Heart left ventricle (tissue), 16 donors: ENCODE results near the gene RBM10. TPM values are rescaled to one million over a fixed set of nuclear protein-coding genes. Genes with fewer than 3 reads are reported as not detected.

Source experiments
- ATAC-seq, 4 donors: fragments of 200-7000 bp; cut with Tn5 transposase; one replicate each; pipeline ENCODE4 v1.9.1; 2020 to 2022; ENCODE audit warnings: moderate library complexity in 4 of 4, mild to moderate bottlenecking in 3 of 4, moderate number of reproducible peaks in 1 of 4
- DNase-seq, 5 donors: peaks; one replicate each; pipeline ENCODE4 v3.0.0-alpha.2; 2020
- H3K27ac ChIP-seq, 12 donors: fragments of 200-600 bp; sonication (generic) in 4 of 12; one replicate each; pipeline versions ENCODE4 v1.5.0 to v1.8.0; 2016 to 2022; ENCODE audit warnings: mild to moderate bottlenecking in 2 of 12
- H3K27me3 ChIP-seq, 9 donors: fragments of 200-600 bp; sonication (generic) in 2 of 9; one replicate each; pipeline versions ENCODE4 v1.5.1 to v1.8.0; 2016 to 2022; ENCODE audit warnings: mild to moderate bottlenecking in 3 of 9
- H3K36me3 ChIP-seq, 9 donors: fragments of 200-600 bp; sonication (generic) in 2 of 9; one replicate each; pipeline versions ENCODE4 v1.5.0 to v1.8.0; 2018 to 2022; ENCODE audit warnings: mild to moderate bottlenecking in 2 of 9
- H3K4me1 ChIP-seq, 12 donors: fragments of 200-600 bp; sonication (generic) in 4 of 12; one replicate each; pipeline versions ENCODE4 v1.5.0 to v1.8.0; 2016 to 2022; ENCODE audit warnings: mild to moderate bottlenecking in 3 of 12
- H3K4me3 ChIP-seq, 12 donors: fragments of 200-600 bp; sonication (generic) in 4 of 12; one replicate each; pipeline versions ENCODE4 v1.5.0 to v1.8.0; 2017 to 2022; ENCODE audit warnings: mild to moderate bottlenecking in 9 of 12, moderate library complexity in 4 of 12
- H3K9me3 ChIP-seq, 12 donors: fragments of 200-600 bp; sonication (generic) in 4 of 12; one replicate each; pipeline versions ENCODE4 v1.5.0 to v1.8.0; 2016 to 2022; ENCODE audit warnings: mild to moderate bottlenecking in 1 of 12
- CTCF ChIP-seq, 12 donors: fragments of 200-600 bp; sonication (generic) in 4 of 12; IDR thresholded peaks; one replicate each; pipeline versions ENCODE4 v1.5.0 to v1.8.0; 2018 to 2022; ENCODE audit warnings: antibody characterized with exemption in 12 of 12, mild to moderate bottlenecking in 5 of 12
- POLR2A ChIP-seq, 2 donors: fragments of 450-650 bp; IDR thresholded peaks; one replicate each; pipeline ENCODE4 v1.6.1; 2017; ENCODE audit warnings: antibody characterized with exemption in 2 of 2, mild to moderate bottlenecking in 2 of 2, moderate library complexity in 2 of 2
- WGBS, 4 donors: extraction: QIAGEN DNeasy Blood & Tissue Kit in 2 of 4; methylation state at CpG; one replicate each; pipeline versions ENCODE4 v1.1.5 to v1.1.7; 2013 to 2018; 5-methylcytosine and 5-hydroxymethylcytosine counted together
- intact Hi-C, 10 donors: fragments of 100-400 bp; cut with DNase I; formaldehyde crosslinking; loops; one replicate each; pipeline versions ENCODE4 v1.11.1 to v1.14.2; 2022
- polyA plus RNA-seq, 2 donors: library from polyadenylated mRNA; stranded (reverse); fragments of 200-250 nt; gene quantifications; one replicate each; pipeline ENCODE4 v1.2.3, GENCODE V29; 2013
- total RNA-seq, 9 donors: library from RNA; depleted of rRNA in 2 of 9; stranded (reverse); fragments of >200 nt in 2 of 9; fragmentation: NEBNext Ultra II Directional in 3 of 9; extraction: Animal tissue kit (Norgen Biotek cat#: 25700) in 3 of 9; gene quantifications; one replicate each; pipeline versions ENCODE4 v1.1.0 to v1.2.4, GENCODE V29; 2016 to 2023
- donor health status: ischemic (EF 13 %, LVEDD 7.1; RV severe dilation, severe dysfunction).
- donor health status: healthy with polysubstance abuse.
- donor health status: DM: no; HTN: yes; CAD: no.
- donor health status: DM: no; HTN: no; CAD: no.
- donor health status: ischemic (EF 25% LVEDD 6.9; RV normal size, moderate dysfunction).
- donor health status: ischemic (EF 25% LVEDD 5.7; RV mildly dilated, moderate dysfunction).
- donor health status: healthy.
- donor health status: DM: yes; HTN: yes; CAD: no.
- donor health status: ischemic (EF 35%, LVEDD 5.7; RV mildly dilated, moderate dysfunction).
- donor health status: nonischemic (EF 11% LVEDD 7.7; RV severe dilation, severe dysfunction).
- donor health status: DM: yes; HTN: yes; CAD: no.
- donor health status: PGD.
- donor health status: ischemic (EF 29% LVEDD 5.4; RV normal size, mild dysfunction).
- donor health status: nonischemic (EF 23%, LVEDD 6.1; RV moderate dilation, normal function).

Gene RBM10
- total and polyA plus RNA-seq, 11 donors = 17.5 to 44.6 (median 28.3) TPM

GRCh38 chrX:47187106-47187677, 42.2 kb downstream of the RBM10 start:
- intact Hi-C loops = no loop called here
- H3K27ac ChIP-seq = no peak overlapping the region
- peaks cover 0 to 52% (median 0%) of the 10 kb centered on the region in 9 donors for H3K27me3 ChIP-seq
- no peak overlapping the region for H3K4me3 ChIP-seq
- H3K9me3 ChIP-seq = no peaks in the 10 kb centered on the region
- WGBS, 4 donors = 63 to 97% (median 84%) methylated on average over 3 to 4 of the region's 4 CpGs
- H3K4me1 ChIP-seq = peaks cover 0 to 17% (median 3%) of the 10 kb centered on the region in 12 donors
- TF ChIP-seq POLR2A (IDR thresholded peaks at IDR 0.05) (no peak), CTCF (IDR thresholded peaks at IDR 0.05) (no peak)
- H3K36me3 ChIP-seq = peaks cover 0 to 41% (median 30%) of the 10 kb centered on the region in 9 donors
- DNase-seq (peak in 1 of 5 donors; percentile 5), ATAC-seq (no peak)

GRCh38 chrX:47189906-47190305, 44.9 kb downstream of the RBM10 start:
- Histone ChIP-seq H3K9me3 (no peaks in the 10 kb centered on the region), H3K27me3 (peaks cover 0 to 42% (median 0%) of the 10 kb centered on the region in 9 donors), H3K4me3 (no peak overlapping the region), H3K4me1 (peaks cover 0 to 30% (median 6%) of the 10 kb centered on the region in 12 donors), H3K36me3 (peaks cover 0 to 21% (median 15%) of the 10 kb centered on the region in 9 donors), H3K27ac (no peak overlapping the region)
- intact Hi-C loops = loop anchor here in 9 of 10 donors (5.0 to 10.0 kb wide), 6 partner anchors 192 to 835 kb away; partner anchors contain the start of genes ELK1 (in 3 of the 9) and UXT (in 2 of the 9)
- TF ChIP-seq CTCF (IDR thresholded peaks at IDR 0.05) (no peak), POLR2A (IDR thresholded peaks at IDR 0.05) (no peak)
- WGBS, 4 donors = 65 to 77% (median 74%) methylated on average over 19 of the region's 19 CpGs
- peak in 1 of 5 donors; percentile 15 for DNase-seq
- ATAC-seq = no peak

GRCh38 chrX:47190445-47191269, 45.6 kb downstream of the RBM10 start:
- Histone ChIP-seq H3K36me3 (peaks cover 0 to 14% (median 9%) of the 10 kb centered on the region in 9 donors), H3K4me3 (peak overlapping the region; percentile 43 to 78 (median 59)), H3K27me3 (peaks cover 0 to 39% (median 0%) of the 10 kb centered on the region in 9 donors), H3K9me3 (no peaks in the 10 kb centered on the region), H3K27ac (peak overlapping the region in 8 of 12 donors; percentile 39 to 64 (median 51)), H3K4me1 (peaks cover 0 to 38% (median 11%) of the 10 kb centered on the region in 12 donors)
- TF ChIP-seq POLR2A (IDR thresholded peaks at IDR 0.05) (peak in 1 of 2 donors; percentile 38), CTCF (IDR thresholded peaks at IDR 0.05) (no peak)
- intact Hi-C loops = loop anchor here in 9 of 10 donors (5.0 to 10.0 kb wide), 6 partner anchors 192 to 834 kb away; partner anchors contain the start of genes ELK1 (in 3 of the 9) and UXT (in 2 of the 9)
- peak; percentile 80 to 92 (median 88) for ATAC-seq
- 2 to 35% (median 12%) methylated on average over 24 to 40 of the region's 40 CpGs for WGBS, 4 donors
- peak; percentile 84 to 91 (median 89) for DNase-seq
